ENCODE measurements around the gene STXBP1.

STXBP1 gene

GRCh38 chr9:127693143-127693542 is 81.1 kb downstream of the STXBP1 start:
- no peak for DNase-seq (ENCODE audit: low read depth in 2 of 2)

GRCh38 chr9:127693697-127694096 is 81.6 kb downstream of the STXBP1 start:
- no peak for DNase-seq (ENCODE audit: low read depth in 2 of 2)

- DNase-seq (ENCODE audit: low read depth in 2 of 2): no peak
Measured at GRCh38 chr9:127694890-127695720, 83.0 kb downstream of the STXBP1 start.

GRCh38 chr9:127697575-127697974 is 85.5 kb downstream of the STXBP1 start:
- DNase-seq (ENCODE audit: low read depth in 2 of 2): no peak

- DNase-seq (ENCODE audit: low read depth in 2 of 2): no peak
Measured at GRCh38 chr9:127698386-127698785, 86.3 kb downstream of the STXBP1 start.

GRCh38 chr9:127698985-127699670 is 87.1 kb downstream of the STXBP1 start:
- DNase-seq (ENCODE audit: low read depth in 2 of 2): peak; percentile 63 to 64

- DNase-seq (ENCODE audit: low read depth in 2 of 2): no peak
Measured at GRCh38 chr9:127700140-127700539, 88.1 kb downstream of the STXBP1 start.

- DNase-seq (ENCODE audit: low read depth in 2 of 2): no peak
Measured at GRCh38 chr9:127700594-127701255, 88.6 kb downstream of the STXBP1 start.

GRCh38 chr9:127703289-127703946 is 91.3 kb downstream of the STXBP1 start:
- DNase-seq (ENCODE audit: low read depth in 2 of 2): no peak

- DNase-seq (ENCODE audit: low read depth in 2 of 2): no peak
Measured at GRCh38 chr9:127705577-127706379, 93.7 kb downstream of the STXBP1 start.

- no peak for DNase-seq (ENCODE audit: low read depth in 2 of 2)
Measured at GRCh38 chr9:127706836-127707241, 94.8 kb downstream of the STXBP1 start, which contains the start of gene CFAP157. Gene CFAP157 (plus strand): TSS chr9:127706988. CDS start chr9:127707032, 44 bp downstream.

- DNase-seq (ENCODE audit: low read depth in 2 of 2): no peak
Measured at GRCh38 chr9:127707766-127708165, 95.7 kb downstream of the STXBP1 start.

- no peak for DNase-seq (ENCODE audit: low read depth in 2 of 2)
Measured at GRCh38 chr9:127708952-127709587, 97.0 kb downstream of the STXBP1 start.

GRCh38 chr9:127710204-127710783 is 98.2 kb downstream of the STXBP1 start:
- no peak for DNase-seq (ENCODE audit: low read depth in 2 of 2)

GRCh38 chr9:127711226-127711701 is 99.2 kb downstream of the STXBP1 start:
- DNase-seq (ENCODE audit: low read depth in 2 of 2): no peak

GRCh38 chr9:127711831-127712274 is 99.8 kb downstream of the STXBP1 start:
- DNase-seq (ENCODE audit: low read depth in 2 of 2): no peak

GRCh38 chr9:127712371-127712770 is 100.3 kb downstream of the STXBP1 start:
- no peak for DNase-seq (ENCODE audit: low read depth in 2 of 2)

GRCh38 chr9:127712867-127713266 is 100.8 kb downstream of the STXBP1 start:
- DNase-seq (ENCODE audit: low read depth in 2 of 2): no peak

GRCh38 chr9:127714020-127714750 is 102.1 kb downstream of the STXBP1 start:
- no peak for DNase-seq (ENCODE audit: low read depth in 2 of 2)

All from stimulated activated CD4-positive, alpha-beta T cell treated with anti-CD3 and anti-CD28 coated beads, Interleukin-1b, Interleukin-23, amount 100 ng/mL, for 1 hour (primary cell).